Stimulated activated CD8-positive, alpha-beta memory T cell treated with anti-CD3 and anti-CD28 coated beads, Interleukin-7, amount 100 ng/mL, for 24 hours (primary cell): ENCODE measurements around the gene C1orf87.

Experiments used
- DNase-seq: peaks from one replicate; pipeline ENCODE4 v3.0.0-alpha.2; 2020; ENCODE audit warnings: low read depth

The C1orf87 gene

DNA sequence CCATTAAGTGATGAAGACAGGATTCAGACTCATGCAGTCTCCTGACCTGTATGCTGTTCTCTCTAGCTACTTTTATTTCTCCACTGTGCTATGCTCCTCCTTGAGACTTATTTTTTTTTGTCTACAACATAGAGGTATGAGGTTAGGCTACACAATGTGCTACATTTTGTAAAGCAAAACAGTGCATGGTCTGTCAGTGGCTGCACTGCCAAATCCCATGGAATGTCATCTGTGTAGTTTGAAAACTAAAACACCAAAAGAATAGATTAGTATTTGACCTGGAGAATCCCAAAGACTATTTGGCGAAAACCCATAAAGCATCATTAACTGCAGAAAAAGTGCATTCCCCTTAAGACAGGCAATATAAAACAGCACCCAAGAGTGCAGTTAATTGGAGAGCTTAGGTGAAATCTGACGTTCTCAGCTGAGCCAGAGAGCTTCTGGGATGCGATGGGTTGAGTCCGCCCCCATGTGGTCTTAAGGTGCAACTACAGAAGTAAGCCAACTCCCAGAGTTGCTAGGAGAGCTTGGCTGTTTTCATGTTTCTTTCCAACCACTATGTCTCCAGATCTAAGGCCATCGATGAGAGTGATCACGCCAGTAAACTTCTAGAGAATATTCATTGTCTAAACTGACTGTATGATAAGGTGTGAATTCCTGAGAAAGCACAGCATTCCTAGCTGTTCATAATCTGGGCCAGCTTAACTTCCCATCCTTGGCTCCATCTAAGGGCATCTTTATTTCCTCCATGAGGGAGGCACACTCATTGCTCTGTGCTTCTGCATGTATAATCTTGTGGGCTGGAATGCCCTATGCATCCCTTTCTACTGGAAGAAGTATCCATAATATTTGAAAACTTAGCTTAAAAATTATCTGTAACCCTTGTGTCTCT is 126.3 kb downstream of the C1orf87 start:
- no peak for DNase-seq

- DNase-seq: no peak
Observed at GRCh38 chr1:59945790-59946189, 127.8 kb downstream of the C1orf87 start.
